GM18868 (cell line): ENCODE data around the gene INO80C.

ENCODE experiments used
- ATAC-seq: cut with Tn5 transposase; IDR thresholded peaks from one replicate; pipeline ENCODE4 v1.9.1; 2021; ENCODE audit warnings: mild to moderate bottlenecking, moderate library complexity; ENCODE audit not compliant: unreplicated experiment

Gene INO80C, protein sequence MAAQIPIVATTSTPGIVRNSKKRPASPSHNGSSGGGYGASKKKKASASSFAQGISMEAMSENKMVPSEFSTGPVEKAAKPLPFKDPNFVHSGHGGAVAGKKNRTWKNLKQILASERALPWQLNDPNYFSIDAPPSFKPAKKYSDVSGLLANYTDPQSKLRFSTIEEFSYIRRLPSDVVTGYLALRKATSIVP

DNA sequence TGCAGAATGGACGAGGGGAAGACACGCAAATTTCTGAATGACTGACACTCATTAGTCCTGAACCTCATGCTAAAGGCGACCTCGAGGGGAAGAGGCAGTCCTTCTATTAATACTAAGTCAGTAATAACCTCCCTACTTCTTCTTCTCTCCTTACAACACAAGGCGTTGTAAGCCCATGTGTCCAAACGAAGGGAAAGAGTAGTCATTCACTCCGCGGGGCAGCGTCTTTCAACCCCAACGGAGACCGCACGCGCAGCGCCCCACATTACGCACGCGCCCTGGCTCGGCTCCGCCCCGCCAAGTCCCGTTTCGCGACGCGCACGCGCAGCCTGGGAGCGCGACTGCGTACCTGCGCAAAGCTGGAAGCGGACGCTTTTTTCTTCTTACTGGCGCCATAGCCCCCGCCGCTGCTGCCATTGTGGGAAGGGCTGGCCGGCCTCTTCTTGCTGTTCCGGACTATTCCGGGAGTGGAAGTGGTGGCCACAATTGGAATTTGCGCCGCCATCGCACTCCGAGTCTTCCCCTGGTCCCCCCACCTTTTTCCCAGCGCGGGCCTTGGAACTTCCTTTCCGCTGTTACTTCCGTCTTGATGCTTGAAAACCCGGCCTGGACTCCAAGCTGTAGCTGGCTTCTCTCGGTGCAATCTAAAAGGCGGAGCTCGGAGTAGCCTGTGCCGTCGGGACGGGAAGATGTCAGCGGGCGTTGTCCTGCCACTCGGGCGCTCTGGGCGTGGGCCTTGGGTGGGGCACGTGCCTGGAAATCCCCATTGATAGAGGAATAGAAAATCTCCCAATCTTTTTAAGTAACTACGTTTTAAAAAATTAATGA, at the start of gene INO80C:
TSS of gene INO80C (minus strand) at position 591 of the 828 bp plus-strand sequence. CDS start at position 505, 86 bp downstream.
- peak; percentile 94 for ATAC-seq

DNA sequence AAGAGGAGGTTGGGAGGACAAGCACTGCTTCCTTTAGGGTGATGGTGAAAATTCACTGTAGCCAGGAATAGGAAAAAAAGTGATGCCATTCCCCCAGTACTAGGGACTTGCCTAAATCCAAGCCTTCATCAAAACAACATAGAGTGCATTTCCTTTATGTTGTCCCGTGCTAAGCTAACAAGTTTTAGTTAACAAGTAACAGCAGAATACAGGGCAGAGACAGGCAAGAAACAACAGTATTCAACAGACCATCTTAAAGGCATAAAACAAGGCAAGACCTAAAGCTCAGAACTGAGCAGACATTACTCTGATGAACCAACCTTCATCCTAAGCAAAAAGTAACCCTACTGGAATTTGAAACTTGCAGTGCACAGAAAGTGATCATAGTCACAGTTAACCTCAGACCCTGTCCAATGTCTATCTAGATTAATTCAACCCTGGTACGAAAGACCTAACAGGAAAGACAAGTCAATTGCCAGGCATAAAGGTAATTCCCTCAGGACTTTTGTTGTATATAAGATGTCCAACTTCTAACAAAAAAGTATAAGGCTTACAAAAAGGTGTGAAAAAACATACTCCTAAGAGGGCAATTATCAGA, 49.3 kb upstream of the INO80C start:
- ATAC-seq = no peak

DNA sequence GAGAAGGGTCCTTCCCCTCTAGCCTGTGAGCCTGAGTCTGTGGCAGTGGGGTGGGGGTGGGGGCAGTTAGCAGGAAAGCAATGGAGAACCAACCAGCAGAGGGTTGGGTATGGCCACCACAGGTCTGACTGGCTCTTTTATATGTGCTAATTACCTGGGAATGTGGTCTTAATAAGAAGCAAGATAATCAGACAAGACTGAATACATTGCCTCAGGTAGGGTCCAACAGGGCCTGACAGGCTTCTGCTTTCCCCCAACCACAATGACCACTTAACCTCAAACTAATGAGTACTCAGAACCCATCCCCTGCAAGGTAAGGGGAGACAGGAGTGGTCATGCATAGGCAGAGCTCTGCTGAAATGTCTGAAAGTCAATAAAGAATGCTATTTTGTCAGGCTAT, 44.6 kb upstream of the INO80C start:
- no peak for ATAC-seq

DNA sequence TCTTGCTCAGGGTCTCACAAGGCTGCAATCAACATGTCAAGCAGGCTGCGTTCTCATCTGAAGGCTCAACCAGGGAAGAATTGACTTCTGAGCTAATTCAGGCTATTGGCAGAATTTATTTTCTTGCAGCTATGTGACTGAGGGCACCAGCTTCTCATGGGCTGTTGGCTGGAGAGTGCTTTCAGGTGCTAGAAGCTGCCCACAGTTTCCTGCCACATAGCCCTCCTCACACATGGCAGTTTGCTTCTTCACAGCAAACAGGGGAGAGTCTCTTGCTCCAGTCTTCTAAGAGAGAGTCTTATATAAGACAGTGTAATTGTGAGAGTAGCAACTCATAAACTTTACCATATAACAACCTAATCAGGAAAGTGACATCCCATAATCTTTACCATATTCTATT, 37.5 kb upstream of the INO80C start:
- ATAC-seq = no peak

DNA sequence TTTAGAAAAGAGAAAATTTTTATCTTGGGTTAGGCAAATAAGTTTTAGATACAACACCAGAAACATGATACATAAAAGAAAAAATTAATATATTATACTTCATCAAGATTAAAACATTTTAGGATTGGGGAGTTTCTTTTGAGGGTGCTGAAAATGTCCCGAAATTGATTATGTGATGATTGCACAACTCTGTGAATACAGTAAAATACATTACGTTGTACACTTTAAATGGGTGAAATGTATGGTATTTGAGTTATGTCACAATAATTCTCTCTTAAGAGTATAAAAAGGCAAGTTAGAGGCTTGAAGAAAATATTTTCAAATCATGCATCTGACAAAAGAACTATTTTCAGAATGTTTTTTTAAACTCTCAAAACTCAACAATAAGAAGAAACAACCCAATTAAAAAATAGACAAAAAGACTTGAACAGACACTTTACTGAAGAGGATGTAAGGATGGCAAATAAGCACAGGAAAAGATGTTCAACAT, 36.2 kb upstream of the INO80C start:
- ATAC-seq = no peak

DNA sequence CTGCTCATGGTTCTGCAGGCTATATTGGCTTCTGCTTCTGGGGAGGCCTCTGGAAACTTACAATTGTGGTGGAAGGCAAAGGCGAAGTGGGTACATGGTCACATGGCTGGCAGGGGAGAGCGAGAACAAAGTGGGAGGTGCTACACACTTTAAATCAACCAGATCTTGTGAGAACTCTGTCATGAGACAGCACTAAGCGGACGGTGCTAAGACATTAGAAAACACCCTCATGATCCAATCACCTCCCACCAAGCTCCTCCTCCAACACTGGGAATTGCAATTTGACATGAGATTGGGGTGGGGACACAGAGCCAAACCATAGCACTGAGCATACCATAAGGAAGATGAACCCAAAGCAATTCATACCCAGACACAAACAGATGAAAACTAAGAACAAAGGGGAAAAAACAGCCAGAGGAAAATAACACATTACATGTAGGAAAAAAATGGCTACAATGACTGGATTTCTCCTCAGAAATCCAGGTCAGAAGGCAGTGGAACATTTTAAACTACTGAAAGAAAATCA, 31.1 kb upstream of the INO80C start:
- ATAC-seq = no peak

DNA sequence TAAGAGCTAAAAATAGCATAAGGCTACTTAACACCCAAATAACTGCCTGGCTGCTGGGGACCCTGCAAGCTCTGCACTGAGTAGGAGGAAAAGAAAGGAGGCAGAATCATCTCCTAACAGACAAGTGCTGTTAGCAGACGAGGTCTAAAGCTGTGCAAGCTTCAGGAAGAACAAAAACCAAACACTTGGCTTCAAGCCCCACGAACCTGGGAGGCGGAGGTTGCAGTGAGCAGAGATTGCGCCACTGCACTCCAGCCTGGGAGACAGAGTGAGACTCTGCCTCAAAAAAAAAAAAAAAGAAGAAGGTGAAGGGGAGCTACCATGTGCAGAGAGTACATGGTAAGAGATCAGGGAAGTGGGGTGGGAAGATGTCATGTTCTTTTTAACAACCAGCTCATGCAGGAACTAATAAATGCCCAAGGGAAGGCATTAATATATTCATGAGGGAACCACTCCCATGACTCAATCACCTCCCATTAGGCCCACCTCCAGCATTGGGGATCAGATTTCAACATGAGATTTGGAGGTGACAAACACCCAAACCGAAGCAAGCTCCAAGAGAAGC, 28.8 kb upstream of the INO80C start:
- ATAC-seq = no peak

DNA sequence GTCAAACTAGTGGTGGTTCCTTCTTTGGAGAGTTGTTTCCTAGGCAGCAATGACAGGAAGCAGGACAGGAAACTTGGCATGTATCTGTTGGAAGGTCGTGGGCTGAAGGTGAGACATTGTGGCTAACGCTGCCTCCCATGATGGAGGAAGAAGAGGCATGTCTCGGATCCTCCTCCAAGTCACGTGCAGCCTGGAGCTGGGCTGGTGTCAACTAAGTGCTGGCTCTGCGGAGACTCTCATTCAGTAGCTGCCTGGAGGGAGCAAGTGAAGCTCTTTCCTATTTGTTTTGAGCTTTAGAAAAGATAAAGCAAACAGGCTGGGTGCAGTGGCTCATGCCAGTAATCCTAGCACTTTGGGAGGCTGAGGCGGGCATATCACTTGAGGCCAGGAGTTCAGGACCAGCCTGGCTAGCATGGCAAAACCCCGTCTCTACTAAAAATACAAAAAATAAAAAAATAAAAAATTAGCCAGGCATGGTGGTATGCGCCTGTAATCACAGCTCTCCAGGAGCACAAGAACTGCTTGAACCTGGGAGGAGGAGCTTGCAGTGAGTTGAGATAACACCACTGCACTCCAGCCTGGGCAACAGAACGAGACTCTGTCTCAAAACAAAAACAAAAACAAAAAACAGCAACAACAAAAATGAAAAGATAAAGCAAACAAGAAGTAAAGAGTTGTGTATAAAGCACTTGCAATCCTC, 28.2 kb upstream of the INO80C start:
- ATAC-seq = no peak

DNA sequence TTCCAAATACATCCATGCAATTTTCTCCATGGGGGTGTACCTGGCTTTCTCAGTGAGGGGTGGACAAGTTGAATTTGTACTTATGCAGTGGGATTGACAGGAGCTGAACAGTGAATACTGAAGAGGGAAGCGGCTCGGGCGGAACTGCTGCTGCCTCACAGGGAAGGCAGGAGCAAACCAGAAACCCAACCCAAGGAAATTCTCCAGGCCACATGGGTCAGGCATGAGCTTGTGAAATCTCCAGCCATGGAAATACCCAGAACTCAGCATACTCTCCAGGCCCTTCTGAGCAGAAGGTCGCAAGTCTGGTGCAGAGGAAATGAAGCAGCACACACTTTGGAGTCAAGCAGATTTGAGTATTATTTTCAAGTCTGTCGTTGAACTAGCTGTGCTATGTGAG, 26.5 kb upstream of the INO80C start:
- ATAC-seq = no peak

DNA sequence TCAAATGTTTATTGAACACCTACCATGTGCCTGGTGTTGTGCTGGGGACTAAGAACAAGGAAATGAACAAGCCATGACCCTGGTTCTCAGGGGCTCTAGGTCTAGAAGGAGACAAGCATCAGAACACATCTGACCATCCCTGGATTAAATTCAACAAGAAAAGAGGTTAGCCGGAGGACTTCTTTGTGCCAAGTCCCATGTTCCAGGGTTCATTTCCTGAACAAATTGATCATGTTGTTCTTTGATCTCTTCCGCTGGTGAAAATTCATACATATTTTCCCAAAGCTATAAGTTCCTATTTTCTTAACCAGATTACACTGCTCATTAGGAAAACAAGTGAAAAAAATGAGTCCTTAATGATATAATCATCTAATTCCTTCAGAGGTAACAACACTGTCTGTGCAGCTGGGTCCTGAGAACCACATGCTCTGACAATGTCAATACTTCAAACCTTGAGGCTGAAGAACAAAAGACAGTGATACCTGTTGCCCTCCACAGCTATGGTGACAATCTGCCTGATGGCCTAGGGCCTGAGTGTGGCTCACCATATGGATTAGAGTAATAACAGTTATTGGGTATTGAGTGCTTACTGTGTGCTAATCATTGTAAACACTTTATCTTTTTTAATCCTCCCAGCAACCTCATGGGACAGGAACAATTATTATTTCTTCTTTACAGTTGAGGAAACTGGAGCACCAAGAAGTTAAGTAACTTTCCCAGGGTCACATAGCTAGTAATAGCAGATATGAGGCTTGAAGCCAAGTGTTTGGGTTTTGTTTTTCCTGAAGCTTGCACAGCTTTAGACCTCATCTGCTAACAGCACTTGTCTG, 24.6 kb upstream of the INO80C start:
- ATAC-seq = no peak

DNA sequence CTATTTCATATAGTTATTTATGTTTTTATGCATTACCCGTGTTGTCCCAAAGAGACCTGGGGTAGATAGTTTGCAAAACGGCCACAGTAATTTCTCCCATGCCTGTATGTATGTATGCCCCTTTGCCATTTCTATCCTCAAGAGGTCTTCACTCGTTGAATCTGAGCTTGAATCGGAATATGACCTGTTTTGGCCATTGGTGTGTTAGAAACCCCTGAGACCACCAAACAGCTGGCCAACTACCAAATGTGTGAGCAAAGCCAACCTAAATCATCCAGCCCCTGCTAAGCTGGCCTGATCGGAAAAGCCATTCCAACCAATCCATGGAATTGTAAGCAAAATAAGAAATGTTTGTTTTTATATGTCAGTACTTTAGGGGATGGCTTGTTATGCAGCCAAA, 23.4 kb upstream of the INO80C start:
- no peak for ATAC-seq

DNA sequence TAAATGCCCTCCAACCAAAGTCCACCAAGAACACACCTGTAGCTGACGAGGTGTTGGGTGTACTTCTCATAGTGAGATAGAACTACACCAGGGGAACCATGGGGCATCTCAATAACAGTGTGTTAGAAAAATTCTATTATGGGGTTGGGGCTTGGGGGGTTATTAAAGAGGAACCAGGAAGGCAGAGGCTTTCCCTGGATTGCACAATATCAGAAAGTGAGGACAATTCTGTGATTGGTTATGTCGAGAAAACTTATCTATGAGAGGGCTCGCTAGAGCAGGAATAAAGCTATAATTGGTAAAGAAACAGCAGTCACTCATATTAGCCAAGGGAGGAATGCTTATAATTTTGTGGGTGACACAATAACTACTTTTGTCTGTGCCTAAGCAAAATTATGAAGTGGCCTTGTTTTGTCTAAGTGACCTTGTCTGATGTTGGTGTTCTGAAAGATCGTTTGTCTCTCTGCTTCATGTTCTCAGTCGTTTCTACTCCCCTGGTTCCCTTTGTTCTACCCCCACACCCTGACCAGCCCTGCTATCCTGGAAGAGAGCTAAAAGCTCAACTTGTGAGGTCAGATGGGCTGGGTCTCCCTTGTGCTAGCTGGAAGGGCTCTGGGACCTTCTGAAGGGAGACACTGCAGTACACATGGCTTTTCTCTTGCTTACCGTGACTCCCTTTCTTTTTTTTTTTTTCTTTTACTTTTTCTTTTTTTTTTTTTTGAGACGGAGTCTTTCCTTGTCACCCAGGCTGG, 21.6 kb upstream of the INO80C start:
- ATAC-seq = no peak

DNA sequence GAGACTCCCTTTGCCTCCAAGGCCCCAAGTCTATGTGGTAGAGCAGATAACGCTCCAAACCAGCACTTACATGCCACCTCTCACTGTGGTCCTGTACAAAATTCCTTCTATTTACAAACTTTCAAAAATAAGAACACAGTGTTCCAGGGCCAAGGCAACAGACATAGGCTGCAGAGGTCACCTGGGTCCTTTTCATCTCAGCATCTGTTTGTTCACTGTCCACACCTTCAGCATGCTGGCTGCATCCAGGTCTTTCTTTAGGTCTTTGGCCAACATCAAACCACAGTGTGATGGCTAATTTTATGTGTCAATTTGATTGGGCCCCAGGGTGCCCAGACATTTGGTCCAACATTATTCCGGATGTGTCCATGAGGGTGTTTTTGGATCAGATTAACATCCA, 20.0 kb upstream of the INO80C start:
- ATAC-seq = no peak

DNA sequence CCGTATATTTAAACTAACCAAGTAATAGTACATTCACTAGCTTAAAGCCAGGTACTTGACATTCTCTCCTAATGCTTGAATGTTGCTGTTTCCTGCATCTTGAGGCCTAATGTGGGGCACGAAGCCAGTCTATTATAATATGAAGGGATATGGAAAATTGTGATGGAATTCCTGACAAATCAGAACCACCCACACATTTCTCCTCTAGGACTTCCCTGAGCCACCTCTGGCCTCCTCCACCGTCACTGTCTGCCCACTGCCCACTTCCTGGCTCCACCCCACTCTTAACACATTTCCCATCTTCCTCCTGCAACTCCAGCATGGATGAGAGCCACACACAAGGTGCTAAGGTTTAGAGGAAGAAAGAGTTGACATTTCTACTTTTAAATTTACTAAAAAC, 19.0 kb upstream of the INO80C start:
- ATAC-seq = no peak

DNA sequence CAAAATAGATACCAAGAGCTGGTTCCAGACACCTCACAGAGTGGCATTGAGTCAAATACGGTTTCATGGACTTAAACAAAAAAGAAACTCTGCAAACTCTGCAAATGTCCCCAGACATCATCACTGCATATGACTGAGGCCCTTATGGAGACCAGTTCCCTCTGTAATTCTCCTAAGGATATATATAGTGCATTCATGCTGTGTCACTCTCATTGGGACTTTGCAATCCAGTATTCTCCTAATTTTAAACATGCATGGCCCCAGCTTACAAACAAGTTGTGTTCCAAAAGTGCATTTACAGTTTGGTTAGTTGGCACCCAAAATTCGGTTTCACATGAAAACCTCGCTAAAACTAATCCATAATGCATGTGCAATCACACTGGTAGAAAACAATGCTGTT, 18.6 kb upstream of the INO80C start:
- ATAC-seq = no peak

DNA sequence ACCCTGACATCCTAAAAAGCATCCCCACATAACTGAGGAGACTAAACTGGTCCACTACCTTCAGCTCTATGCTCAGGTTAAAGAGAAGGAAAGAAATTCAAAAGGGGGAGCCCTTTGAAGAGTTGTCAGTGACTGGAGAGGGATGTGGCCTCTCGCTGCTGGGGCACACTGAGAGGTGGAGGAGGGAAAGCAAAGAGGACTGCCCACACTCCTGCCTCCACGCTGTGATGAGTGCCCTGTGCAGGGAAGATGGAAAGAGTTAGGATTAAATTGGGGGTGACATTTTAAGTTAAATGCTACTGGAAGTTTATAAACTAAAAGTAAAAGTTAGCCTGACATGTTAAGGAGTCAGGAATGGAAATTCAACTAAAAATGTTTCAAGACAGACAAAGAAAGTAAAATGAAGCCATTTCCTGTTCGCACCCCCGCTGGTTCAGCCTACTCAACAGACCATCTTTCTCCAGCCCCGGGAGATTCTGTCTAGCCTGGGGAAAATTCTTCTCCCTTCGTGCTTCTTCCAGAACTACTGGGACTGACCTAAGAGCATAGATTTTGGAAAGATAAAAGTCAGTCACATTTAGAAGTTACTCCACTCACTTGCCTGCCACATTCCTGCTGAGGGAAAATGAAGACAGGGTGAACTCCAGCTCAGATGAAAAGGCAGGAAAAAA, 17.8 kb upstream of the INO80C start:
- no peak for ATAC-seq

DNA sequence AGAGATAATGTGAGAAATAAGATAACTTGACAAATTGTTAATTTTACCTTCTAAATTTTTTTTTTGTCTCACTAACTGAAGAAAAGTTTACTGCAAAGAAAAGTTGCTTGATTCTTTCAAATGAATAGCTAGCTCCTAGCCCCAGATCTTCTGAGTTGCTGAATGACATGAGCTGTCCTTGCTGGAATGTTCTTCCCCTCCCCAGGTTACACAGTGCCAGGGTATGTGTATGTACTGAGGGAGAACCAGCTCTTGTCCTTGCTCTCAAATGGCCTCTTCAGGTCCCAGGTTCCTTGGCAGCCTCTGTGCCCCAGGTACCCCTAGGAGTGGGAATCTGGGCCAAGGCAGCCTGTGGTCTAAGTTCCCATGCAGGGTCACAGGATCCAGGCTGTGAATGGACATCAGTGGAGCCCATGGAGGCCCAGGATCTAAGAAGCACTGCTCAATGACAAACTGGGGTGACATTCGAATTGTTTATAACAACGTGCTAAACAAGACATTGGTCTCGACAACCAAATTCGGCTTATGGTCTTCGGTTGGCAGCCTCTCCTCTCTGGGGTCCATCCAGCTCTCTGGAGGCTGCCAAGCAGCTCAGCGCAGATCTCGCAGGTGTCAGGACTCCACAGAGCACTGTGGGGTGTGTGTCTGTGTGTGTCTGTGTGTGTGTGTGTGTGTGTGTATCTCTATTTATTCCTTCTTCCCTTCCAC, 17.1 kb upstream of the INO80C start:
- no peak for ATAC-seq

DNA sequence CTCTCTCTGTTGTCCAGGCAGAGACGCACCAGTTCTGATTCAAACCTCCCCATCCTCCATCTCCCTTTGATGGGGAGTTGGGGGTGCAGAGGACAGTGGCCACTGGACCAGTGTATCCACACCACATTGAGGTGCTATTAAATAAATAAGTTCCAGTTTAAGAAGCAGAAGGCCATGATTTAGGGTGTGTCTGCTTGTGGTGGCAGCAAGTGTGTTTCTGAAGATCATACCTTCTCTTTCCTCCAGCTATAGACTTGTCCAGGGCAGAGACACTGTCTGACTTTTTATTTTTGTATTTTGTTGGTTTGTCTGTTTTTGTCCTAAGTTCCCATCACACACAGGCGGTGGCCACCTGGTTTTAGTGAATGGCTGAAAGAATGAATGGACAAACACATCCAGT, 16.5 kb upstream of the INO80C start:
- ATAC-seq = no peak
